Adrenal gland (tissue), 12 donors: ENCODE measurements around the gene FUT6. TPM values are rescaled to one million over a fixed set of nuclear protein-coding genes. Genes with fewer than 3 reads are reported as not detected.

Experiments
- DNase-seq, 7 donors: peaks; one replicate each; pipeline ENCODE4 v3.0.0-alpha.2; 2019 to 2020
- H3K27ac ChIP-seq, 5 donors: fragments of 200-600 bp; sonication (generic) in 4 of 5; 1 replicate in 3 of 5; 2 replicates in 2 of 5; pipeline versions ENCODE4 v1.5.1 to v1.8.0; 2016 to 2020; ENCODE audit warnings: mild to moderate bottlenecking in 1 of 5
- H3K27me3 ChIP-seq: fragments of 200-600 bp; 2 replicates; pipeline ENCODE4 v1.8.0; 2021
- H3K36me3 ChIP-seq, 2 donors: fragments of 200-600 bp; replicated peaks in 1 of 2; 1 replicate in 1 of 2; 2 replicates in 1 of 2; pipeline versions ENCODE4 v1.5.1 to v1.8.0; 2018 to 2022
- H3K4me1 ChIP-seq, 2 donors: fragments of 200-600 bp; replicated peaks in 1 of 2; 1 replicate in 1 of 2; 2 replicates in 1 of 2; pipeline versions ENCODE4 v1.5.1 to v1.8.0; 2018 to 2021
- H3K4me3 ChIP-seq, 4 donors: fragments of 200-600 bp; sonication (generic) in 3 of 4; one replicate each; pipeline ENCODE4 v1.5.1; 2016 to 2018
- H3K9me3 ChIP-seq, 3 donors: fragments of 200-600 bp; sonication (generic) in 1 of 3; replicated peaks in 1 of 3; 1 replicate in 2 of 3; 2 replicates in 1 of 3; pipeline versions ENCODE4 v1.5.1 to v1.8.0; 2016 to 2021
- POLR2A ChIP-seq, 2 donors: fragments of 450-650 bp; IDR thresholded peaks; one replicate each; pipeline ENCODE4 v1.6.1; 2017; ENCODE audit warnings: antibody characterized with exemption in 2 of 2, mild to moderate bottlenecking in 2 of 2, moderate library complexity in 1 of 2
- WGBS, 4 donors: extraction: QIAGEN DNeasy Blood & Tissue Kit in 2 of 4; methylation state at CpG; one replicate each; pipeline versions ENCODE4 v1.1.5 to v1.1.7; 2013 to 2017; 5-methylcytosine and 5-hydroxymethylcytosine counted together
- intact Hi-C, 2 donors: fragments of 100-400 bp; cut with DNase I; formaldehyde crosslinking; loops; one replicate each; pipeline versions ENCODE4 v1.14.1 to v1.15.0; 2022 to 2023
- polyA plus RNA-seq, 3 donors: library from polyadenylated mRNA; stranded (reverse); fragments of 200-250 nt in 2 of 3; fragments of 350-450 nt in 1 of 3; fragmentation: Illumina TruSeq in 1 of 3; extraction: RNeasy Lipid Tissue Mini Kit (QIAGEN cat#74804) in 1 of 3; gene quantifications; one replicate each; pipeline ENCODE4 v1.2.3, GENCODE V29; 2013 to 2014
- total RNA-seq, 9 donors: library from RNA; depleted of rRNA in 4 of 9; stranded (reverse); fragments of >200 nt in 4 of 9; fragments of 120-200 nt in 1 of 9; fragmentation: NEBNext Ultra II Directional in 1 of 9; extraction: Animal tissue kit (Norgen Biotek cat#: 25700) in 1 of 9; gene quantifications; one replicate each; pipeline versions ENCODE4 v1.1.0 to v1.2.4, GENCODE V29; 2013 to 2023
- TF ChIP-seq, protein P1 (sequence below), 6 experiments: fragments of 450-650 bp in 4 of 6; fragments of 200-600 bp in 2 of 6; sonication (generic) in 1 of 6; IDR thresholded peaks; 1 replicate in 5 of 6; 2 replicates in 1 of 6; pipeline versions ENCODE4 v1.5.1 to v1.8.0; 2016 to 2021; ENCODE audit warnings: antibody characterized with exemption in 6 of 6, mild to moderate bottlenecking in 2 of 6, moderate library complexity in 1 of 6
- donor health status: healthy with polysubstance abuse.
- donor health status: Bipolar disorder and iron deficiency.
- donor health status: DM: yes; HTN: yes; CAD: no.
- donor health status: DM: no; HTN: no; CAD: no.
- donor health status: DM: no; HTN: no; CAD: no.
- donor health status: DM: yes; HTN: yes; CAD: no.

Gene FUT6
- total and polyA plus RNA-seq, 12 donors: 0.03 TPM; not detected in 11

DNA sequence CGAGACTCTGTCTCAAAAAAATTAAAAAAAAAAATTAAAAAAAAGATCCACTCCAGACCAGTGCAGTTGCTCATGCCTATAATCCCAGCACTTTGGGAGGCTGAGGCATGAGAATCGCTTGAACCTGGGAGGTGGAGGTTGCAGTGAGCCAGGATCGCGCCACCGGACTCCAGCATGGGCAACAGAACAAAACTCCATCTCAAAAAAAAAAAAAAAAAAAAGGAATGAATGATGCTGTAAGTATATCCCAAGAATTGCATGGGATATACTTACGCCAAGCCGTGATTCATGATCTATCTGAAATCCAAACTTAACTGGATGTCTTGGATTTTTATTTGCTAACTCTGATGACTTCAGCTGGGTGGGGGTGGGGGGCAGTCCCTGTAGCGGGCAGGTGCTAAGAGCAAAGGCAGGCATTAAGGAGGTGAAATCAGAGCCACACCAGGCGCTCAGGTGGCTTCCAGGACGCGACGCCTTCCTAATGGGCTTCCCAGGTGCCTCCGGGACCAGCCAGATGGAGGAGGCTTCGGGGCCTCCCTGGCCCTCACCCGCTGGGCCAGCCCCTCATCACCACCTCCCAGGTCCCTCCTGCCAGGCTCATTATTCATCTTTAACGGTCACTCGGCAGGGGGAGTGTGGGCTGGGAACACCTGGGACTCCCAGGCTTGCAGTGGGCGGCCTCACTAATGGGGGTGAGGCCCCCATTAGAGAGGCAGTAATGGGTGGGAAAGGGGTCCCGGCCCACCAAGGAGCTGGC, 42.2 kb upstream of the FUT6 start:
- no peak for DNase-seq
- 60 to 65% (median 63%) methylated on average over 12 to 19 of the region's 19 CpGs for WGBS, 4 donors
- no peaks in the 10 kb centered on the region for H3K36me3 ChIP-seq
- H3K27me3 ChIP-seq: no peaks in the 10 kb centered on the region
- H3K4me3 ChIP-seq: no peak overlapping the region
- no peaks in the 10 kb centered on the region for H3K9me3 ChIP-seq
- intact Hi-C loops: no loop called here
- H3K27ac ChIP-seq: no peak overlapping the region
- H3K4me1 ChIP-seq: peaks cover 5 to 11% of the 10 kb centered on the region in 2 donors
- TF ChIP-seq POLR2A (IDR thresholded peaks at IDR 0.05): no peak
- TF ChIP-seq, protein P1, sequence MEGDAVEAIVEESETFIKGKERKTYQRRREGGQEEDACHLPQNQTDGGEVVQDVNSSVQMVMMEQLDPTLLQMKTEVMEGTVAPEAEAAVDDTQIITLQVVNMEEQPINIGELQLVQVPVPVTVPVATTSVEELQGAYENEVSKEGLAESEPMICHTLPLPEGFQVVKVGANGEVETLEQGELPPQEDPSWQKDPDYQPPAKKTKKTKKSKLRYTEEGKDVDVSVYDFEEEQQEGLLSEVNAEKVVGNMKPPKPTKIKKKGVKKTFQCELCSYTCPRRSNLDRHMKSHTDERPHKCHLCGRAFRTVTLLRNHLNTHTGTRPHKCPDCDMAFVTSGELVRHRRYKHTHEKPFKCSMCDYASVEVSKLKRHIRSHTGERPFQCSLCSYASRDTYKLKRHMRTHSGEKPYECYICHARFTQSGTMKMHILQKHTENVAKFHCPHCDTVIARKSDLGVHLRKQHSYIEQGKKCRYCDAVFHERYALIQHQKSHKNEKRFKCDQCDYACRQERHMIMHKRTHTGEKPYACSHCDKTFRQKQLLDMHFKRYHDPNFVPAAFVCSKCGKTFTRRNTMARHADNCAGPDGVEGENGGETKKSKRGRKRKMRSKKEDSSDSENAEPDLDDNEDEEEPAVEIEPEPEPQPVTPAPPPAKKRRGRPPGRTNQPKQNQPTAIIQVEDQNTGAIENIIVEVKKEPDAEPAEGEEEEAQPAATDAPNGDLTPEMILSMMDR (IDR thresholded peaks at IDR 0.05): no peak

DNA sequence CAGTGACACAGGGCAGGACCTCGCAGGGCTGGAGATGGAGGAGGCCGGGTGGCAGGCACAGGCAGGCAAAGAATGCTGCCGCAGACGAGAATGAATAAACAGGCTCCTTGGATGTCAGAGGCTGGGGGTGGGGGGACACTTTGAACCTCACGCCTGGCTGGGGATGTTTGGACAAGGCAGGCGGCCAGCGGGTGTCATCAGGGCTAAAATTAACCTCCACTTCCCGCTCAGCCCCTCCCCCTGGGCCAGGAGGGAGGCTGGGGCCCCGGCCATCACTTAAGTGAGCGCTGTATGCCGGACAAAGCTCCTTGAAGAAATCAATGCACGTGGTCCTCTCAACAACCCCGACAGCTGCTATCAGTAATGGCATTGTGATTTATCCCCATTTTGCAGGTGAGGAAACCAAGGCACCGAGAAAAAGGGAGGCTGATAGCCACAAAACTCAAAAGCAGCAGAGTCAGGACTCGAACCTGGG, 41.1 kb upstream of the FUT6 start:
- H3K36me3 ChIP-seq: no peaks in the 10 kb centered on the region
- intact Hi-C loops: no loop called here
- WGBS, 4 donors: 10 to 21% (median 17%) methylated on average over 9 to 15 of the region's 15 CpGs
- H3K27me3 ChIP-seq: no peaks in the 10 kb centered on the region
- no peaks in the 10 kb centered on the region for H3K9me3 ChIP-seq
- H3K27ac ChIP-seq: no peak overlapping the region
- H3K4me3 ChIP-seq: no peak overlapping the region
- no peak for TF ChIP-seq POLR2A (IDR thresholded peaks at IDR 0.05)
- TF ChIP-seq, protein P1 (IDR thresholded peaks at IDR 0.05): no peak
- DNase-seq: peak in 5 of 7 donors; percentile 61 to 78 (median 73)
- H3K4me1 ChIP-seq: peaks cover 5 to 11% of the 10 kb centered on the region in 2 donors

DNA sequence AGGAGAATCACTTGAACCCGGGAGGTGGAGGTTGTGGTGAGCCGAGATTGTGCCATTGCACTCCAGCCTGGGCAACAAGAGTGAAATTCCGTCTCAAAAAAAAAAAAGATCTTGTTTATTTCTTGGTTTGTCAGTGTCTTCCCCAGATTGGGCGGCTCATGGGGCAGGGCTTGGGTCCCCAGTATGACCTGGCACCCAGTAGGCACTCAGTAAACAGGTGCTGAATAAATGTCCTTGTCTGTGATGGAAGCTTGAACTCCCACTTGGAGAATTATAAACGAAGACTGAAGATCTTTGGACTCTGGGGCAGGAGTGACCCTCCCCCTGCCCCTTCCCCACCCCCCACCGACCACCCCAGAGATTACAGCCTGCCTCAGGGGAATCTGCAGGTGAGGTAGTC, 40.7 kb upstream of the FUT6 start:
- intact Hi-C loops: no loop called here

DNA sequence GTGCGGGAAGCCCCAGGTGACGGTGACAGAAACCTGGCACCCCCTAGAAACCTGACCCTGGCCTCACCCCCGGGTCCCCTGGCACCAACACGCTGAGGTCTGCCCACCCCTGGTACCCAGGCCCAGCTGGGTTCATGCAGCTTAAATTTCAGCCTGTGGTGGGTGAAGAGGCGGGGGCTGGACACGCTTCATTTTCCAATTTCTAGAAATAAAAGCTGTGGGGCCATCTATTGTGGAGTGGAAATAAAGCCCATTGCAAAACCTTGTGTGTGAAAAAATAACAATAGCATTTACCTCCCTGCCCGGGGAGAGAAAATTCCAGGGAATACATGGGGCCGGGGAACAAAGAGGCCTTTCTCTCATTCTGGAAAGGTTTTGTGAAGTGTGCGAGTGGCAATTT, 38.4 kb upstream of the FUT6 start:
- no peak overlapping the region for H3K4me3 ChIP-seq
- TF ChIP-seq POLR2A (IDR thresholded peaks at IDR 0.05): no peak
- TF ChIP-seq, protein P1 (IDR thresholded peaks at IDR 0.05): no peak
- peaks cover 5 to 11% of the 10 kb centered on the region in 2 donors for H3K4me1 ChIP-seq
- intact Hi-C loops: no loop called here
- 80 to 90% (median 85%) methylated on average over 7 to 9 of the region's 9 CpGs for WGBS, 4 donors
- no peaks in the 10 kb centered on the region for H3K27me3 ChIP-seq
- no peaks in the 10 kb centered on the region for H3K9me3 ChIP-seq
- H3K36me3 ChIP-seq: no peaks in the 10 kb centered on the region
- no peak overlapping the region for H3K27ac ChIP-seq
- DNase-seq: no peak

More for the DNA sequence above, 40.7 kb upstream of the FUT6 start:
- H3K4me1 ChIP-seq: peaks cover 5 to 11% of the 10 kb centered on the region in 2 donors
- H3K27ac ChIP-seq: no peak overlapping the region
- no peak for TF ChIP-seq POLR2A (IDR thresholded peaks at IDR 0.05)
- TF ChIP-seq, protein P1 (IDR thresholded peaks at IDR 0.05): no peak
- H3K27me3 ChIP-seq: no peaks in the 10 kb centered on the region
- H3K36me3 ChIP-seq: no peaks in the 10 kb centered on the region
- H3K9me3 ChIP-seq: no peaks in the 10 kb centered on the region
- 36 to 61% (median 41%) methylated on average over 5 to 6 of the region's 6 CpGs for WGBS, 4 donors
- H3K4me3 ChIP-seq: no peak overlapping the region
- DNase-seq: no peak
